ENCODE results near the gene ARFRP1.

ARFRP1 gene

DNA sequence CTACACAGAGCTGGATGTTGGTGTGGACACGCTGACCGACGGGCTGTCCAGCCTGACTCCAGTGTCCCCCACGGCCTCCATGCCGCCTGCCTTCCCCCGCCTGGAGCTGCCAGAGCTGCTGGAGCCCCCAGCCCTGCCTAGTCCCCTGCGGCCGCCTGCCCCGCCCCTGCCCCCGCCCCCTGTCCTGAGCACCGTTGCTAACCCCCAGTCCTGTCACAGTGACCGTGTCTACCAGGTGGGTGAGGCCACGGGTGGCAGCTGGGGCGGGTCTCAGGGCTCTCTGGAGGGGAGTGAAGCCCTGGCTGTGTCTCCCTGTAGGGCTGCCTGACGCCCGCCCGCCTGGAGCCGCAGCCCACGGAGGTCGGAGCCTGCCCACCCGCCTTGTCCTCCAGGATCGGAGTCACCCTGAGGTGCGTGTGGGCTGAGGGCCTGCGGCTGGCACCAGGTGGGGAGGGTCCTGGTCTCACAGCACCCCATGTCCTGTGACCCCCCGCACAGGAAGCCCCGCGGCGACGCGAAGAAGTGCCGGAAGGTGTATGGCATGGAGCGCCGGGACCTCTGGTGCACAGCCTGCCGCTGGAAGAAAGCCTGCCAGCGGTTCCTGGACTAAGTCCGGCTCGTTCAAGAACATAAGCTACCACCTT, 34.7 kb upstream of the ARFRP1 start:
- no peak for DNase-seq (ENCODE audit: low read depth)
- TF ChIP-seq, protein P1, sequence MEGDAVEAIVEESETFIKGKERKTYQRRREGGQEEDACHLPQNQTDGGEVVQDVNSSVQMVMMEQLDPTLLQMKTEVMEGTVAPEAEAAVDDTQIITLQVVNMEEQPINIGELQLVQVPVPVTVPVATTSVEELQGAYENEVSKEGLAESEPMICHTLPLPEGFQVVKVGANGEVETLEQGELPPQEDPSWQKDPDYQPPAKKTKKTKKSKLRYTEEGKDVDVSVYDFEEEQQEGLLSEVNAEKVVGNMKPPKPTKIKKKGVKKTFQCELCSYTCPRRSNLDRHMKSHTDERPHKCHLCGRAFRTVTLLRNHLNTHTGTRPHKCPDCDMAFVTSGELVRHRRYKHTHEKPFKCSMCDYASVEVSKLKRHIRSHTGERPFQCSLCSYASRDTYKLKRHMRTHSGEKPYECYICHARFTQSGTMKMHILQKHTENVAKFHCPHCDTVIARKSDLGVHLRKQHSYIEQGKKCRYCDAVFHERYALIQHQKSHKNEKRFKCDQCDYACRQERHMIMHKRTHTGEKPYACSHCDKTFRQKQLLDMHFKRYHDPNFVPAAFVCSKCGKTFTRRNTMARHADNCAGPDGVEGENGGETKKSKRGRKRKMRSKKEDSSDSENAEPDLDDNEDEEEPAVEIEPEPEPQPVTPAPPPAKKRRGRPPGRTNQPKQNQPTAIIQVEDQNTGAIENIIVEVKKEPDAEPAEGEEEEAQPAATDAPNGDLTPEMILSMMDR (conservative IDR thresholded peaks at IDR 0.05; ENCODE audit: low read length), result no peak

DNA sequence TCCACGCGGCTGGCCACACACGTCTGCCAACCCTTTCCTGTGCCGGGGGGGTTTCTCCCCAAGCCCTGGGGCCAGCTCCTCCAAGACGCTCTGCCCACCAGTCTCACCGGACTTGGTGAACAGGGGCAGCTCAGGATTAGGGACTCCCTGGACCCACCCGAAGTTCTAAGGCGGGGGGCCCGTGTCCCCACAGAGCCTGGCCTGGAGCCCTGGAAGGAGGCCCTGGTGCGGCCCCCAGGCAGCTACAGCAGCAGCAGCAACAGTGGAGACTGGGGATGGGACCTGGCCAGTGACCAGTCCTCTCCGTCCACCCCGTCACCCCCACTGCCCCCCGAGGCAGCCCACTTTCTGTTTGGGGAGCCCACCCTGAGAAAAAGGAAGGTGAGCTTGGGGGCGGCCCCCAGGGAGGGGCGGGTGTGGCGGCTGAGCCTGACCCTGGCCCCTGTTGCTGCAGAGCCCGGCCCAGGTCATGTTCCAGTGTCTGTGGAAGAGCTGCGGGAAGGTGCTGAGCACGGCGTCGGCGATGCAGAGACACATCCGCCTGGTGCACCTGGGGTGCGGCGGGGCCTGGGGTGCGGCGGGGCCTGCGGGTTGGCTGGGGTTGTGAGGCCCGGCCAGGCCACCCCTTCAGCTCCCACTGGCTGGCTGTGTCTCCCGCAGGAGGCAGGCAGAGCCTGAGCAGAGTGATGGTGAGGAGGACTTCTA, 34.1 kb upstream of the ARFRP1 start:
- peak overlapping the region; percentile 78 for H3K4me3 ChIP-seq (ENCODE audit: low read length)
- DNase-seq (ENCODE audit: low read depth), result no peak
- TF ChIP-seq, protein P1 (conservative IDR thresholded peaks at IDR 0.05; ENCODE audit: low read length), result no peak

More for the DNA sequence above, 34.7 kb upstream of the ARFRP1 start:
- H3K4me3 ChIP-seq (ENCODE audit: low read length), result no peak overlapping the region

DNA sequence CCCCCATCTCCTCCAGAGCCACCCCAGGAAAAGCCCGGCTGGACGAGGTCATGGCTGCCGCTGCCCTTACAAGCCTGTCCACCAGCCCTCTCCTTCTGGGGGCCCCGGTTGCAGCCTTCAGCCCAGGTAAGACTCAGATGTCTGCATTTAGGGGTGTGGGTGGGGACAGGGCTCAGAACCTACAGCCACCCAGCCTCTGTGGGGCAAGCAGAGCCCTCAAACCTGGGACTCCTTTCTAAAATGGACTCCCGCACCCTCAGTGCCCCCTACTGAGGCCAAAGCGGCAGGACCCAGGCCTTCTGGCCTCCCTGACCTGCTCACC, 33.5 kb upstream of the ARFRP1 start:
- no peak for DNase-seq (ENCODE audit: low read depth)
- H3K4me3 ChIP-seq (ENCODE audit: low read length), result peak overlapping the region; percentile 78
- TF ChIP-seq, protein P1 (conservative IDR thresholded peaks at IDR 0.05; ENCODE audit: low read length), result no peak

- DNase-seq (ENCODE audit: low read depth), result peak; percentile 89
- H3K4me3 ChIP-seq (ENCODE audit: low read length), result peak overlapping the region; percentile 78
Measured at GRCh38 chr20:63740627-63741353, 33.0 kb upstream of the ARFRP1 start.

GRCh38 chr20:63740070-63740626, 32.4 kb upstream of the ARFRP1 start:
- H3K4me3 ChIP-seq (ENCODE audit: low read length), result peak overlapping the region; percentile 78
- peak; percentile 48 for DNase-seq (ENCODE audit: low read depth)
- TF ChIP-seq, protein P1 (conservative IDR thresholded peaks at IDR 0.05; ENCODE audit: low read length), result no peak

More at GRCh38 chr20:63740627-63741353, 33.0 kb upstream of the ARFRP1 start:
- TF ChIP-seq, protein P1 (conservative IDR thresholded peaks at IDR 0.05; ENCODE audit: low read length), result peak; percentile 17

- peak within 1 kb of the TSS; percentile 78 for H3K4me3 ChIP-seq (ENCODE audit: low read length)
- TF ChIP-seq, protein P1 (conservative IDR thresholded peaks at IDR 0.05; ENCODE audit: low read length), result no peak
- peak; percentile 74 for DNase-seq (ENCODE audit: low read depth)
Measured at GRCh38 chr20:63739130-63740069, 31.6 kb upstream of the ARFRP1 start, which contains the start of gene SLC2A4RG. SLC2A4RG (plus strand) TSS chr20:63739776; CDS start chr20:63739913, 137 bp downstream.

Measured in AG10803 (cell line).